22Rv1 (cell line): ENCODE data around the gene HIPK2.

Source experiments
- ZFX ChIP-seq: fragments of 450-650 bp; IDR thresholded peaks from 2 replicates; pipeline ENCODE4 v1.6.1; 2017; ENCODE audit warnings: antibody characterized with exemption, borderline replicate concordance
- TF ChIP-seq, protein P1 (sequence below): fragments of 450-650 bp; IDR thresholded peaks from 2 replicates; pipeline ENCODE4 v1.5.1; 2017; ENCODE audit warnings: mild to moderate bottlenecking

DNA sequence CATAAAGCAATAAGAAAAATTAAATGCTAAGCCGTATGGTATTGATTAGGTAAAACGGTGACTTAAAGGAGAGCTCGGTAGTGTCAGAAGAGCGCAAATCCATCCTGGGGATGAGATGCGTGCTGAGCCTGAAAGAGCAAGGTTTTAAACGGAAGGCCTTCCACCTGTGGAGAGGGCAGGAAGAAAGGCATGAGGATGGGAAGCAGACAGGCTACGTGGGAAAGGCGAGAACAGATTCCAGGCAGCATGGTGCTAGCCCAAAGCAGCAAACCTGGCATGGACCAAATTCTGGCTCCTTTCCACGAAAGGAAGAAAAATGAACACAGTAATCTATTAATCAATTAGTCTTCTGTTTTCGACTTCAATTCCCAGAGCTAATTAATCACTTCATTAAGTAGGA is 103.5 kb downstream of the HIPK2 start:
- TF ChIP-seq, protein P1, sequence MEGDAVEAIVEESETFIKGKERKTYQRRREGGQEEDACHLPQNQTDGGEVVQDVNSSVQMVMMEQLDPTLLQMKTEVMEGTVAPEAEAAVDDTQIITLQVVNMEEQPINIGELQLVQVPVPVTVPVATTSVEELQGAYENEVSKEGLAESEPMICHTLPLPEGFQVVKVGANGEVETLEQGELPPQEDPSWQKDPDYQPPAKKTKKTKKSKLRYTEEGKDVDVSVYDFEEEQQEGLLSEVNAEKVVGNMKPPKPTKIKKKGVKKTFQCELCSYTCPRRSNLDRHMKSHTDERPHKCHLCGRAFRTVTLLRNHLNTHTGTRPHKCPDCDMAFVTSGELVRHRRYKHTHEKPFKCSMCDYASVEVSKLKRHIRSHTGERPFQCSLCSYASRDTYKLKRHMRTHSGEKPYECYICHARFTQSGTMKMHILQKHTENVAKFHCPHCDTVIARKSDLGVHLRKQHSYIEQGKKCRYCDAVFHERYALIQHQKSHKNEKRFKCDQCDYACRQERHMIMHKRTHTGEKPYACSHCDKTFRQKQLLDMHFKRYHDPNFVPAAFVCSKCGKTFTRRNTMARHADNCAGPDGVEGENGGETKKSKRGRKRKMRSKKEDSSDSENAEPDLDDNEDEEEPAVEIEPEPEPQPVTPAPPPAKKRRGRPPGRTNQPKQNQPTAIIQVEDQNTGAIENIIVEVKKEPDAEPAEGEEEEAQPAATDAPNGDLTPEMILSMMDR: no peak
- no peak for TF ChIP-seq ZFX
